HFF-Myc (cell line): Measurements from ENCODE around the gene PPP2R5D.

Source experiments
- DNase-seq: peaks from one replicate; pipeline ENCODE4 v3.0.0-alpha.2; 2011; ENCODE audit warnings: low read depth; ENCODE audit errors: extremely low read depth
- H3K4me3 ChIP-seq: replicated peaks from 2 replicates; pipeline ENCODE4 v1.5.1; 2011; ENCODE audit warnings: low read depth, mild to moderate bottlenecking, control low read depth, low read length
- CTCF ChIP-seq: IDR thresholded peaks from 2 replicates; pipeline ENCODE4 v1.5.1; 2012; ENCODE audit warnings: mild to moderate bottlenecking, low read depth, low read length, control low read depth; ENCODE audit errors: missing control alignments

The PPP2R5D gene

GRCh38 chr6:43014434-43014909 lies 30.1 kb downstream of the PPP2R5D start:
- no peak for DNase-seq
- TF ChIP-seq CTCF = no peak
- peak overlapping the region; percentile 91 for H3K4me3 ChIP-seq

- TF ChIP-seq CTCF = no peak
- DNase-seq = no peak
- H3K4me3 ChIP-seq = no peak overlapping the region
Measured at GRCh38 chr6:43016176-43016942, 32.0 kb downstream of the PPP2R5D start.

- no peak for DNase-seq
- H3K4me3 ChIP-seq = no peak overlapping the region
- no peak for TF ChIP-seq CTCF
Measured at GRCh38 chr6:43016943-43017334, 32.6 kb downstream of the PPP2R5D start.

- H3K4me3 ChIP-seq = no peak overlapping the region
- no peak for DNase-seq
- no peak for TF ChIP-seq CTCF
Measured at GRCh38 chr6:43019152-43019551, 34.8 kb downstream of the PPP2R5D start.

GRCh38 chr6:43020052-43020705 lies 35.8 kb downstream of the PPP2R5D start:
- no peak for TF ChIP-seq CTCF
- DNase-seq = no peak
- H3K4me3 ChIP-seq = no peak overlapping the region

- peak overlapping the region; percentile 72 for H3K4me3 ChIP-seq
- no peak for DNase-seq
- no peak for TF ChIP-seq CTCF
Measured at GRCh38 chr6:43020847-43021246, 36.5 kb downstream of the PPP2R5D start.
